KBM-7 (cell line): Measurements from ENCODE around the gene MND1.
A peak's percentile ranks its signal among the peaks of the same experiment; 100 is the strongest.

ENCODE experiments used
- DNase-seq: peaks from one replicate; pipeline ENCODE4 v3.0.0-alpha.2; 2015
- in situ Hi-C: fragments of 300-500 bp; cut with MboI; formaldehyde crosslinking; loops from 2 replicates; pipeline ENCODE4 v1.14.3; 2020; ENCODE audit warnings: low sequenced_read_pairs, low pct_unique_long_range_greater_than_20kb, mixed read lengths

MND1 gene, protein sequence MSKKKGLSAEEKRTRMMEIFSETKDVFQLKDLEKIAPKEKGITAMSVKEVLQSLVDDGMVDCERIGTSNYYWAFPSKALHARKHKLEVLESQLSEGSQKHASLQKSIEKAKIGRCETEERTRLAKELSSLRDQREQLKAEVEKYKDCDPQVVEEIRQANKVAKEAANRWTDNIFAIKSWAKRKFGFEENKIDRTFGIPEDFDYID

DNA sequence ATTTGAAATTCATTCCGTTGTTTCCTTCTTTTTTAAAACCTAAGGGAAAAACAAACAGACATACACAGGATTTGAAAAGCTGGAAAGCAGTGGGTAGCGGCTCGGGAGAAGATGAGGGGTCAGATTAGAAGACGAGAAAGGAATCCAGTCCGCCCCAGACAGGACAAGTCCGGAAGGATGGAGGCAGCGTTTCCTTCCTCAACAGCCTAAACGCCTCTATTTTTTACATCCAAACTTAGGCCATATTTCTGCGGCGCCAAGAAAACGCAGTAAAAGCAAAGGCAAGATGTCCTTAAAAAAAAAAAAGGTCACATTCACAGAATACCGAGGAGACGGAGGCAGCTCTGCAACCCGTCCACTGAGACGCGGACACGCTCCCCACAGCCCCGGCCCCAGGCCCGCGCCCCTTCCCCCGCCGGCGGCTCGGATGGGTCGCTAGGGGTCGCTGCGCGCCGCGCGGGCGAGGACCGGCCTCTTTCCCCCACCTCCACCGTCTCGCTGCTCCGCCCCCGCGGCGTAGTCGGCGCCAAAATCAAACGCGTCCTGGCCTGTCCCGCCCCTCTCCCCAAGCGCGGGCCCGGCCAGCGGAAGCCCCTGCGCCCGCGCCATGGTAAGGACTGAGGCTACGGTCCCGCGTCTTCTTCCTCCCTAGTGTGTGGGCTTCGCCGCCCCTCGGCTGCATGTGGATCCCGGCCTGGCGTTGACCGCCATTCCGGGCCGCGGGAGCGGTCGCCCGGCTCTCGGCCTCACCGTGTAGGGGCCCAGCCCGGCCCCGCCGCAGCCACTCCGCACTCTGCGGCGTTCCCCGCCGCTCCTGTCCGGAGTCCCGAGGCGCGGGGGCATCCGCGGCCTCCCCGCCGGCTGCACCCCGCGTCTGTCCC lies at the start of gene MND1:
TSS of gene MND1 (plus strand) at position 558 of the 881 bp plus-strand sequence. CDS start at position 608, 50 bp downstream.
- peak; percentile 91 for DNase-seq
- in situ Hi-C loops, result no loop called here

DNA sequence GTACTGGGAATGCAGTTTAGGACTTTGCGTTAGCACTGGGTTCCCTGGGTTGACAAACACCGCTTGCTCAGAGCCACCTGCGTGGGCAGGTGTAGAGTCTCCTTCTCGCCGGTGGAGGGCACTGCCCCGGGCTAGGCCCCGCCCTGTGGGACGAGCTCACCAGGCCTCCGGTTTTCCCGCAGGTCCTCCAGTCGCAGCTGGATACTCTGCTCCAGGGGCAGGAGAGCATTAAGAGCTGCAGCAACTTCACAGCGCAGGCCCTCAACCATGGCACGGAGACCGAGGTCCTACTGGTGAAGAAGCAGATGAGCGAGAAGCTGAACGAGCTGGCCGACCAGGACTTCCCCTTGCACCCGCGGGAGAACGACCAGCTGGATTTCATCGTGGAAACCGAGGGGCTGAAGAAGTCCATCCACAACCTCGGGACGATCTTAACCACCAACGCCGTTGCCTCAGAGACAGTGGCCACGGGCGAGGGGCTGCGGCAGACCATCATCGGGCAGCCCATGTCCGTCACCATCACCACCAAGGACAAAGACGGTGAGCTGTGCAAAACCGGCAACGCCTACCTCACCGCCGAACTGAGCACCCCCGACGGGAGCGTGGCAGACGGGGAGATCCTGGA lies 49.2 kb upstream of the MND1 start:
- DNase-seq, result no peak

DNA sequence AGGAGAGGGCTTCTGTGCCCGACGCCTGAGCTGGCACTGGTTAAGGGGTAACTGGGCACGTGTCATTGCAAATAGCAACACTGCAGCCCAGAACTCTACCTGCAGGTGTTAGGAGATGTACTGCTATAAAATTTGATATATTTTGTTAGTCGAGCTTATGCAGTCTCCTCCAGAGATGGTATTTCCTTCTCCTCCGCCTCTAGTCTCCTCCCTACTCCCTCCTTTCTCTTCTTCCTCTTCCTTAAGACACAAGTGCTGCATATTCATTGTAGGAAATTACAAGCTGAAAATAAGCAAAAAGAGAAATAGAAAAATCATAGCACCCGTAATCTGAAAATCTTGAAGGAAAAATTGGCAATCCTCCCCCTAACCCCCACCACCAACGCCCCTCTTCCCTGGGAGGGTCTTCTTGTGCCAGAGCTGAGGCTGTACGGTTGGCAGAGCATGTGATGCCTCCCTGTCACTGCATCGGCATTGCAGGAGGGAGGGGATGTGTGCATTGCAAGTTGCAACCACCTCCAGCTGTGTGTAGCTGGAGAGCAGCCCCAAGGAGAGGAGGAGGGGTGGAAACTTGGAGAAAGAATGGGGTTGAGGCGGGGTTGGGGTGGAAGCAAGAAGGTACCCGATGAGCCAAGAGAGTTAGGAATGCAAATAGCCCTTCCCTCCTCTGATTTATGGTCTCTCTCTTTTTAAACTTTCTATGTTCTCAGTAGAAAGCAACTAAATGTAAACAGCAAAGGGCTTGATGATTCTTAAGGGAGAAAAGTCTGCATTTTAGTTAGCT lies 48.3 kb upstream of the MND1 start:
- in situ Hi-C loops, result no loop called here
- DNase-seq, result no peak

More for the DNA sequence above, 49.2 kb upstream of the MND1 start:
- in situ Hi-C loops, result no loop called here

DNA sequence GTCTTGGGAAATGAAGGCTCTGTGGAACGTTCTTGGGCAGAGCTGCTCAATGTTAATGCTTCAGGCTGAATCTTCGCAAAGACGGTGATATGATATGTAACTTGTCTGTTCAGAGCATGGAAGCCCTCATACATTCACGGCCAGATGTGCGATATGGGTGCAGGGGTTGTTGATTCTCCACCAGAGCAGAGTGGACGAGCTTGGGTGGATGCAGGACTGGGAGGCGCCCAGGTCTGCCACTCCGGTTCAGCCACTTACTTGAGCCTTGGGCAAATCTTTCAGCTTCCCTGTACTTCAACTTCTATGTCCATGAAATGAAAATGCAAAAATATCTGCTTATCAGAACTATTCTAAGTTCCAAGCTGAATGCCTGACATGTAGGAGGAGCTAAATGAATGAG lies 47.4 kb upstream of the MND1 start:
- in situ Hi-C loops, result no loop called here

DNA sequence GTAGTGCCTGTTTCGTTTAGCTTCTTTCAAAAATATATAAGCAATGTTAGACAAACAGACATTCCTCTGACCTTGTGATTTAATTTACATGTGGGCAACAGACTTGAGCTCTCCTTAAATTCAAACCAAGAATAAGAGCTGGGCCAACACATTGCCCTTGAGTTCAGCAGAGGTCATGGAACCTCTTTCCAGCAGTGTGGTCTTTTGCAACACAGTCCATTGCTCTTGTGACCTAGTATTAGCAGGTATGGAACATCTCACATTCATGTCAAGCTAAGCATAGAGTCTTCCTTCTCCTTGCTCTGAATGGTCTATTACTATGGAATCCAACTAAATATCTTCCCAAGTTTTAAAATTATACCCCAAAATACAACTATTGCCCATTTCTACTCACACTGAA lies 33.7 kb upstream of the MND1 start:
- DNase-seq, result no peak
- in situ Hi-C loops, result loop anchor here (25.0 kb wide), 1 partner anchor 148 kb away; no protein-coding TSS in a partner anchor

More for the DNA sequence above, 47.4 kb upstream of the MND1 start:
- no peak for DNase-seq

DNA sequence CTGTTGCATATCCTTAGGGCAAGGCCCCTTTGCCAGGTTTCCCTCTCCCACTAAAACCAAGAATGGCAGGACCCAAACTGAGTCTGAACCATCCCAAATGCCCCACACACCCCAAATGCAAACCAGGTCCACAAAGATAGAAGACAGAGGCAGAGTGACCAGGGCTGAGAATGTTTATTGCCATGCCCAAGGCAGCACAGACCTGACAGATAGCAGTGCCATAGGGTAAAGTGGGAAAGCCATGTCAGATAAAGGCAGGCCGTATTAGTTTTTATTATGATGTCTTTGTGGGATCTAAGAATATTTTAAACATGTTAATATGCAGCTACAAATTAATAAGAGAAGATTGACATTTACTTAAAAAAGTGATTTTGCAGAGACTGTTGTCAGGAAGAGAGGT lies 29.6 kb upstream of the MND1 start:
- in situ Hi-C loops, result loop anchor here (25.0 kb wide), 1 partner anchor 153 kb away; no protein-coding TSS in a partner anchor

DNA sequence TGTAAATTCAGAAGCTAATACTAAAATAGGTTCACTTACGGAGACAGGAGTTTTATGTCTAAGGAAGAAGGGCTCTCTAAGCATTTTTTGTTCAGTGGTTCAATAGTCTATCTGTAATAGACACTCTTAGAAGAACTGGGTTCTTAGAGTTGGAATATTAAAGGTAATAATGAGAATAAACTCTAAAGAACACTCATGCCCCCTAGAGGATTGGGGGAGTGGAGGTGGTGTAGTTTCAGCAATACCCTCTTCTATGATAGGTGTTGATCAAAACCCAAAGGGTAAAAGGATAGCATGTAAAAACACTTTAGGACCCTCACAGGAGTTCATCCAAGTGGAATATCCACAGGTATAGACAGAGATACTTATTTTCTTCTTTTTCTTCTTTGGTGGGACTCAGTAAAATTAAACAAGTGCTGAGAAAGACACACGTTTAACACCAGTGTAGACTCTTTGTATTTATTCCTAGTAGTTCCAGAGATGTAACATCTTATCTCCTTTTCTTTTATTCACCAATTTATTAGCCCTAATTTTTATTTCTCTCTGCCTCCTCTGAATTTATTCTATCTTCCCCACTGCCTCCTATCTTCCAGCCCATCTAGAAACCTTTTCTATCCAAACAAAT lies 25.7 kb upstream of the MND1 start:
- in situ Hi-C loops, result loop anchor here (25.0 kb wide), 1 partner anchor 157 kb away; no protein-coding TSS in a partner anchor
- DNase-seq, result peak; percentile 51

More for the DNA sequence above, 29.6 kb upstream of the MND1 start:
- DNase-seq, result no peak

DNA sequence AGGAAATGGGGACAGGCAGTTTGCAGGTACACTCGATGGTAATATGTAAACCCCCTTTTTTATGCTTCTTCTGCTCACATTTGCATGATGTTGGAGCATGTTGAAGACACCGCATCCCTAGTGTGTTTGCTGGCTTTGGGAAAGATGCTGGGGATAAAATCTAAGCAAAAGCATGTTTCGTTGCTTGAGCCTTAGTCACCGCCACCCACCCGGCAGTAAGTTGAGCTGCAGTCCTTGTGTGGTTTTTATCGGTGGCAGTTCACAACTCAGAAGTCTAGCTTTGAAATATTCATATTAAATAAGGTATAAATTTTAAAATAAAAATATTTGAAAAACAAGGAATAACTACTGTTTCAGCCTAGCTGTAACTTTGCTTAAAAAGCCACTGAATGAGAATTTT lies 21.7 kb upstream of the MND1 start:
- no peak for DNase-seq
- in situ Hi-C loops, result loop anchor here (25.0 kb wide), 1 partner anchor 160 kb away; no protein-coding TSS in a partner anchor

DNA sequence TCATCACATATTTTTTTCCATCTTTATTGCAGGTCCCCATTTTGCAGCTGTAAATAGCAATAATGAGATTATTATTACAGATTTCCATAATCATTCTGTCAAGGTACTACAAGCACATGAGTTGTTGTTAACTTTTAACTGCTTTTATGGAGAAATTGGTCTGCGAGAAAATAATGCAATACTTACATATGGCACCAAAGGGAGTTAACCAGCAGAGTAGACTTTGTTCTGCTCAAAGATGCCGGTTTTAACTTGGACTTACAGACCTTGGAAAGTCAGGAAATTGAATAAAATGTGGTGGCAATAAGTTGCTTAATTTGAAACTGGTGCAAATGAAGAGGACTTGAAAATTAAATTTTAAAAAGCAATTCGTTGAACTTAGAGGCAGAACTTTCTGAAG lies 20.4 kb upstream of the MND1 start:
- DNase-seq, result no peak

DNA sequence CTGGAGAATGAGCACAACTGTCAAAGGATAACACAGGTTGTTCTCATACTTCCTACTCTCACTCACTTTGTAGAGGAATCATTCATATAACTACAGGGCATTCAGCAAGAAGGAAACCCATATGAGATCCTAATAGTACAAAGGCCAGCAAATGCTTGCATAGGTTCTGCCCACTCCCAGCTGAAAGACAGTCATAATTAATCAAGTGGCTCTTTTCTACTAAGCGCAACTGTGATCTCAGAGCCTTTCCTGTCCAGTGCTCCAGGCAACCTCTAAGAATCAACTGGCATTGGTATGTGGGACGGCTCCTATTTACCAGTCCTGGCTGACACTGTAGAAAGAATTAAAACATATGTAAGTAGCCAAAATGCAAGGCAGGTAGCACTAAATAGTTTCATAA lies 18.9 kb upstream of the MND1 start:
- in situ Hi-C loops, result no loop called here
- DNase-seq, result no peak

More for the DNA sequence above, 20.4 kb upstream of the MND1 start:
- in situ Hi-C loops, result loop anchor here (25.0 kb wide), 1 partner anchor 162 kb away; no protein-coding TSS in a partner anchor

DNA sequence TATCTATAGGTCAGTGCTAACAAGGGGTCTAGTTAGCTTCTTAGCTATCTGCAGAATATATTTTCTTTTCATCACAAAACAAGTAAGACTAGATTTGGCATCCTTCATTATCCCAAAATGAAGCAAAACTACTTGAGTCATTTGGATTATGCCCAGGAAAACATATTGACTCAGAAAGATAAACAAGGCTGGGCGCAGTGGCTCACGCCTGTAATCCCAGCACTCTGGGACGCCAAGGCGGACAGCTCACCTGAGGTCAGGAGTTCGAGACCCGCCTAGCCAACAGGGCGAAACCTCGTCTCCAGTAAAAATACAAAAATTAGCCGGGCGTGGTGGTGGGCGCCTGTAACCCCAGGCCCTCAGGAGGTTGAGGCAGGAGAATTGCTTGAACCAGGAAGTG lies 18.0 kb upstream of the MND1 start:
- in situ Hi-C loops, result no loop called here

DNA sequence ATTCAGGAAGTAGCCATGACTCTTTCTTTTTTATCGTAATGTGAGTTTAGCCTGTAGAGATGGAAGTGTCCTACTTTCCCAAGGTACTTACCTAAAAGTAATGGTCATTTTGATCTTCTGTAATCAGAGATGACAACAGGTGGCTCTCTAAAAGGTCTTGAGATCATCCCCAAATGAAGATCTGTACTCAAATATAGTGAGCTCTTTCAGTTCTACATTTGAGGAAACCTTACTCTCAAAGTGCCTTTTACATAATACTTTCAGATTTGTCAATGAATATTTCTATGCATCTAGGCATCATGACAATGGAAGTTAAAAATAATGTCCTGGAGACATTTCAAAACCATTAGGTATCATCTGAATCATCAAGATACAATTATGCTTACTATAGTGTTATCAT lies 17.2 kb upstream of the MND1 start:
- in situ Hi-C loops, result no loop called here
- no peak for DNase-seq

More for the DNA sequence above, 18.0 kb upstream of the MND1 start:
- no peak for DNase-seq

DNA sequence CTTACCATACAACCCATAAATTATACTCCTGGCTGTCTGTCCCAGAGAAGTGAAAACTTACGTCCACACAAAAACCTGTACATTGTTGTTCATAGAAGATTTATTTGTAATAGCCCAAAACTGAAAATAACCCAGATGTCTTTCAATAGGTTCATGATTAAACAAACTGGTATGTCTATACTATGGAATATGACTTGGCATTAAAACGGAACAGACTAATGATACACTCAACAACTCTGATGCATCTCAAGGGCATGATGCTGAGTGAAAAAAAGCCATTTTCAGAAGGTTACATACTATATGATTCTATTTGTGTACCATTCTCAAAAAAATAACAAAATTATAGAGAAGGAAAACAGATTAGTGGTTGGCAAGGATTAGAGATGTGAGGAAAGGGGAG lies 11.6 kb upstream of the MND1 start:
- in situ Hi-C loops, result no loop called here
- DNase-seq, result no peak

DNA sequence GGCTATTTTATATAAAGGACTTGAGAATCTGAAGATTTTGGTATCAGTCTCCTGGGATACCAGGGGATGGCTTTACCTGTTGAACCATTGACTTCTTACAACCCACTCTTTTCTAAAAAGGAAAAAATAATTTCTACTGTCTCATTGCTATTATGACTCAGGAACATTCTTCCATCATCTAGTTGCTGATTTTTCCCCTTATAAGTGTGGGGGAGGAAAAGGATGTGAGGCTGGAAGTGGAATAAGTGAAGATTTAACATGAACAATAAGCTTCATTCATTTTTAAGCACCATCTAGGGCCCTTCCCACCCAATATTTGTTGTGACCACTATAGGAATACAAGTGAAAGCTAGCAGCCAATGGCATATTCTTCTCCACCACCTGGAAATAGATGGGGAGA lies 10.6 kb upstream of the MND1 start:
- in situ Hi-C loops, result no loop called here
- no peak for DNase-seq

DNA sequence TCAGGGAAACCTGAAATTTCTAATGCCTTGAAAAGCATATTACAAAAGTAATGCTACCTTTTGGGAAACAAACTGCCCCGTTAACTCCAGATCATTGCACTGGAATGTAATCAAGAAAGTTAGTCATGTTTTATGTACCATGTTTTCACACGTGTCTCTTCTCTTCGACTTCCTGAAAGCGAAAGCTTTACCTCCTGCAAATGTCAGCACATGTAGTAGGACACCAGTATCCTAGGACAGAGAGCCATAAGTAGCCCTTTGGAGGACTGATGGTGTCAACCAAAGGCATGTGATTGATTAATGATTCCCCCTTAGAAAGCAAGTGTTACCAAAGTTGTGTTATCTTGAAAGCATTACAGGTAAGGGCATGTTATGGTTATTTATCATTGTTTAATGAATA lies 8.8 kb upstream of the MND1 start:
- DNase-seq, result no peak
- in situ Hi-C loops, result no loop called here

DNA sequence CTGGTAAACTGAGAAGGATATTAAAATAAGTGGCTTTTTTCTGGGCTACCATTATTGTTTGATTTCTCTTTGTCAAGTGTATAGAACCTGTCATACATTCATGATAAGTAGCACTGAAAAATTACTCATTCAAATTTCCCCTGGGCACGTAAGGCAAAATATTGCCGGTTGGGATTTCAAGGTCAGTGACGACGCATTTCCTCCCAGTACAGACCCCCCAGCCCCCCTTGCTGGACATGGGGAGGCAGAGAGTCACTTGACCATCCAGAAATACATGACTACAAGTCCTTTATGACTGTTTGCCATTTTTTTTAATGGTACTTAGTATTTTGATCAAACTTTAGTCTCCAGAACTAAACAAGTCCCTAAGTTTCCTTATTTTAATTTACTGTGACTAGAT lies 6.8 kb upstream of the MND1 start:
- no peak for DNase-seq
- in situ Hi-C loops, result no loop called here

DNA sequence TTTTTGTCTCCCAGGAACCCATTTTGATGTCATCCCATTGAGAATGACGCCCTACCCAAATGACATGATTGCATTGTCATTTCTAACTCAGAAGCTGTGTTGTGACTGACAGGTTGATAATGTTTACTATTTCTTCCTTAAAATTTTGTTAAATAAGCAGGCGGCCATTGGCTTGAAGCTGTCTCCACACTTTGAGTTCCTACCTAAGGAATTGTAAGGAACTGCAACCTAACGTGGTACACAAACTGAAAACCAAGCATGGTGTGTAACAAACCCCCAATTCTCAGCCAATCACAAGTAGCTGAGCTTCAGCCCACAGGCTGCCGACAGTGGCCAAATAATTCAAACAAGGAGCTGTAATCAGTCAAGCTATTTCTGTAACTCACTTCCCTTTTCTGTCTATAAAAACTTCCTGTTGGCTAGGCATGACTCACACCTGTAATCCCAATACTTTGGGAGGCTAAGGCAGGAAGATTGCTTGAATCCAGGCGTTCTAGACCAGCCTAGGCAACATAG lies 2.9 kb upstream of the MND1 start:
- peak; percentile 85 for DNase-seq
- in situ Hi-C loops, result no loop called here

DNA sequence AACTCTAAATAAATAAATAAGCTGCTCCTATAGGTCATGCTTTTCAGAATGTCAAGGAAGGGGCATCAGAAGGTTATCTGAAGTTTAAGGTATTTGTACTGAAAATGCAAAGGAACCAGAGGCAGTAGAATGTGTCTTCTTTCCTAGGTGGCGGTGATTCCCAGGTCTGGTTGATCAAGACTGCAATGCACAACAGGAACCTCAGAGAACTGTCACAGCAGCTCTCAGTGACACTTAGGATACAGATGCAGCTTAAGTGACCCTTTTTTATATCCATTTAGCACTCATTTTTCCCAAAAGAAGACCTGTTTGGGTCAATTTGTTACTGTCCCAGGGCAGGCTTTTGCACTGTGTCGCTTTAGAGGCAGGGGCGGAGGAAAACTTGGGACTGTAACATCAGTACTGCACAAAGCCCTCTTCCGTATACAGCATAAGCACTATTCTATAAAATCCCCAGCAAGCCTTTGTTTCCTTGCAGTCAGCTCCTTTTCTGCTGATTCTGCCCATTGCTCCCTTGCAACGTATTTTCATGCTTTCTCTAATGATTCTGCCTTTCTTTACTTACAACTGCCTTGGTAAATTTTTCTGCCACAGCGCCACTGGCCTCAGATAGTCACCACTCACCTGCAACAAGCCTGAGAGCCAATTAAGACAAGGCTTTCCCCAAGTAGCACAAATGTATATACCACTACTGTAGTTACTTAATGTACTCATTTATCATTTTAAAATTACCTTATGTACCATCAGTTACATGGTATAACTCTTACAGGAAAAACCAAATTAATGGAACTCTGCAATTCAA lies 1.5 kb upstream of the MND1 start:
- no peak for DNase-seq
- in situ Hi-C loops, result no loop called here
